K562 (cell line): ENCODE data around the gene SLC35A2. TPM values are rescaled to one million over a fixed set of nuclear protein-coding genes. Genes with fewer than 3 reads are reported as not detected.
A peak's percentile ranks its signal among the peaks of the same experiment; 100 is the strongest.

Experiments
- BRCA1 ChIP-seq, 2 experiments: fragments of 450-650 bp in 1 of 2; sonication (generic) in 1 of 2; formaldehyde crosslinking in 1 of 2; IDR thresholded peaks; 2 replicates each; pipeline versions ENCODE4 v1.5.0 to v1.6.1; 2017 to 2020; ENCODE audit warnings: mild to moderate bottlenecking in 1 of 2, missing genetic modification reagents in 1 of 2
- CHD2 ChIP-seq: IDR thresholded peaks from 2 replicates; pipeline ENCODE4 v1.6.1; 2011; ENCODE audit warnings: low read depth, low read length
- EHMT2 ChIP-seq: fragments of 450-650 bp; IDR thresholded peaks from 2 replicates; pipeline ENCODE4 v1.6.1; 2018; ENCODE audit warnings: antibody characterized with exemption
- FOXJ3 ChIP-seq: sonication (generic); formaldehyde crosslinking; IDR thresholded peaks from 2 replicates; pipeline ENCODE4 v1.4.0; 2020; ENCODE audit warnings: mild to moderate bottlenecking, missing genetic modification reagents
- KLF13 ChIP-seq: fragments of 450-650 bp; IDR thresholded peaks from 2 replicates; pipeline ENCODE4 v1.6.1; 2016; ENCODE audit warnings: missing genetic modification characterization, low read depth, mild to moderate bottlenecking, missing compliant biosample characterization, moderate library complexity, borderline replicate concordance
- MEIS2 ChIP-seq: fragments of 450-650 bp; IDR thresholded peaks from 2 replicates; pipeline ENCODE4 v1.6.1; 2014; ENCODE audit warnings: mild to moderate bottlenecking; ENCODE audit not compliant: partially characterized antibody
- NFYB ChIP-seq: IDR thresholded peaks from 2 replicates; pipeline ENCODE4 v1.6.1; 2011; ENCODE audit warnings: mild to moderate bottlenecking, moderate library complexity; ENCODE audit not compliant: insufficient read length; ENCODE audit errors: extremely low read depth
- PHF20 ChIP-seq: fragments of 450-650 bp; IDR thresholded peaks from 2 replicates; pipeline ENCODE4 v1.6.1; 2018; ENCODE audit not compliant: partially characterized antibody
- SMAD1 ChIP-seq: fragments of 150-350 bp; IDR thresholded peaks from 2 replicates; pipeline ENCODE4 v1.6.1; 2014; ENCODE audit warnings: low read length, low read depth; ENCODE audit not compliant: partially characterized antibody
- ZNF316 ChIP-seq: fragments of 450-650 bp; IDR thresholded peaks from 2 replicates; pipeline ENCODE4 v1.6.1; 2016
- ZNF592 ChIP-seq: fragments of 450-650 bp; IDR thresholded peaks from 2 replicates; pipeline ENCODE4 v1.6.1; 2017; ENCODE audit warnings: antibody characterized with exemption, mild to moderate bottlenecking
- ZNF668 ChIP-seq: fragments of 250-450 bp; sonication (Bioruptor Pico); IDR thresholded peaks from 2 replicates; pipeline ENCODE4 v1.8.0; 2022; ENCODE audit warnings: mild to moderate bottlenecking, inconsistent platforms
- polyA plus RNA-seq, 8 experiments: library from polyadenylated mRNA; depleted of rRNA in 4 of 8; stranded (reverse) in 5 of 8; unstranded in 3 of 8; fragments of >200 nt; fragmentation: Nextera tagmentation in 2 of 8; fragmentation: Illumina TruSeq in 1 of 8; extraction: Ambion mirVana in 2 of 8; extraction: Trizol in 1 of 8; gene quantifications; 2 replicates each; pipeline versions ENCODE4 v1.2.1 to v1.2.3, GENCODE V29; 2011 to 2014; ENCODE audit warnings: inconsistent platforms in 1 of 8, missing spikeins in 1 of 8
- total RNA-seq, 7 experiments: library from RNA; depleted of rRNA in 6 of 7; stranded (reverse); fragments of >200 nt in 6 of 7; fragmentation: Illumina TruSeq in 2 of 7; extraction: Trizol in 2 of 7; gene quantifications; 2 replicates each; pipeline versions ENCODE4 v1.2.1 to v1.2.3, GENCODE V29; 2011 to 2021; ENCODE audit warnings: low replicate concordance in 1 of 7
- TF ChIP-seq, protein P1 (sequence below): fragments of 250-450 bp; sonication (Bioruptor Pico); IDR thresholded peaks from 2 replicates; pipeline ENCODE4 v1.5.0; 2021

SLC35A2 gene
- total and polyA plus RNA-seq, 9 of the 15 experiments (the other 6 are each of a cell fraction or from before 2014, with no cell fraction given) = 3.3 to 38.9 (median 20.0) TPM

DNA sequence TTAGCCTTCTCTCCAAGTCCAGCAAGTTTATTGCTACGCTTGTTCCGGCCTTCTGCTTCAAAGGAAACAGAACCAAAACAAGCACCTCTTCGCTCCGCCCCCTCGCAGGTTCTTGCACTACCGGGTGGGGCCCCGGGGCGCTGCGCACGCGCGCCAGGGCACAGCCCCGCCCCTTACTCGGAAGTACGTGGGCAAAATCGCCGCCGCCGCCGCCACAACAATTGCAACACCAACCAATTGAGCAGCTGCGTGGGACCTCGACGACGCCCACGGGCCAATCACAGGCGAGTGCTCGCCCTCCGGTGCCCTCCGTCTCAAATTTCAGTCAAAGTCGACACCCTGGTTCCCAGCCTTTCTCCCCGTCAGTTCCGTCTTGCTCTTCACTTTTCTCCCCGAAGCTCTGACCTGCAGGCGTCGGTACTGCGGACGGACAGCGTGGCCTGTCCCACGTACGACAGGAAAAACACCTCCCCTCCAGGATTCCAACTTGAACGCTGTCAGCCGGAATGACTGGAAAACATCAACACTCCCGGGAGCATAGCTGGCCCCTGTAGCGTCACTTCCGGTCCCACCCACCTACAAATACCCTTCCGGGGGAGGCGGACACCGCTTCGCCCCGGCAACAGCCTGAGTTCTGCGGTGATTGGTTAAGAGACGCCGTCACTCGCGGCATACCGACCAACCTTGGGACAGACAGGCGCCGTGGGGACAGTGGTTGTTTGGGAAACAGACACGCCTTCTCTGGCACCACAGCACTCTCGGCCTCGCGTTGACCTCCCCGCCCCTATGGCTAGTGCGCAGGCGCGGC is 46.6 kb upstream of the SLC35A2 start (continued):
- TF ChIP-seq, protein P1, sequence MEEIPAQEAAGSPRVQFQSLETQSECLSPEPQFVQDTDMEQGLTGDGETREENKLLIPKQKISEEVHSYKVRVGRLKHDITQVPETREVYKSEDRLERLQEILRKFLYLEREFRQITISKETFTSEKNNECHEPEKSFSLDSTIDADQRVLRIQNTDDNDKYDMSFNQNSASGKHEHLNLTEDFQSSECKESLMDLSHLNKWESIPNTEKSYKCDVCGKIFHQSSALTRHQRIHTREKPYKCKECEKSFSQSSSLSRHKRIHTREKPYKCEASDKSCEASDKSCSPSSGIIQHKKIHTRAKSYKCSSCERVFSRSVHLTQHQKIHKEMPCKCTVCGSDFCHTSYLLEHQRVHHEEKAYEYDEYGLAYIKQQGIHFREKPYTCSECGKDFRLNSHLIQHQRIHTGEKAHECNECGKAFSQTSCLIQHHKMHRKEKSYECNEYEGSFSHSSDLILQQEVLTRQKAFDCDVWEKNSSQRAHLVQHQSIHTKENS (CRISPR knock-in tag) = no peak
- TF ChIP-seq FOXJ3 (CRISPR knock-in tag) (no peak), NFYB (peak; percentile 96), MEIS2 (peak; percentile 80), ZNF592 (no peak), CHD2 (peak; percentile 63), ZNF668 (CRISPR knock-in tag) (no peak), SMAD1 (no peak), PHF20 (peak; percentile 13), KLF13 (tag) (no peak), EHMT2 (no peak), ZNF316 (no peak), BRCA1 (IDR thresholded peaks at IDR 0.05) (no peak), BRCA1 (CRISPR knock-in tag; IDR thresholded peaks at IDR 0.05) (no peak)
